Activated CD8-positive, alpha-beta memory T cell treated with anti-CD3 and anti-CD28 coated beads for 1 hour (primary cell): ENCODE measurements around the gene TENT5C.

ENCODE experiments used
- DNase-seq, 2 donors: peaks; one replicate each; pipeline ENCODE4 v3.0.0-alpha.2; 2020; ENCODE audit warnings: low read depth in 1 of 2; ENCODE audit errors: extremely low read depth in 1 of 2

TENT5C gene

GRCh38 chr1:117612517-117613248 is 6.8 kb downstream of the TENT5C start:
- DNase-seq = no peak

- DNase-seq = no peak
Measured at GRCh38 chr1:117613249-117613968, 7.6 kb downstream of the TENT5C start.

GRCh38 chr1:117613969-117614729 is 8.3 kb downstream of the TENT5C start:
- no peak for DNase-seq

GRCh38 chr1:117615474-117615873 is 9.6 kb downstream of the TENT5C start:
- DNase-seq = no peak

GRCh38 chr1:117616356-117616755 is 10.5 kb downstream of the TENT5C start:
- DNase-seq = no peak

- DNase-seq = no peak
Measured at GRCh38 chr1:117616967-117617366, 11.1 kb downstream of the TENT5C start.

GRCh38 chr1:117618450-117619122 is 12.7 kb downstream of the TENT5C start:
- no peak for DNase-seq

GRCh38 chr1:117620440-117620839 is 14.6 kb downstream of the TENT5C start:
- no peak for DNase-seq

- DNase-seq = no peak
Measured at GRCh38 chr1:117621316-117621715, 15.5 kb downstream of the TENT5C start.

GRCh38 chr1:117622726-117623125 is 16.9 kb downstream of the TENT5C start:
- DNase-seq = no peak

- no peak for DNase-seq
Measured at GRCh38 chr1:117623141-117623540, 17.3 kb downstream of the TENT5C start.

- DNase-seq = no peak
Measured at GRCh38 chr1:117623698-117624097, 17.9 kb downstream of the TENT5C start.

- DNase-seq = no peak
Measured at GRCh38 chr1:117627546-117628130, 21.8 kb downstream of the TENT5C start.

- DNase-seq = no peak
Measured at GRCh38 chr1:117628343-117628742, 22.5 kb downstream of the TENT5C start.

- DNase-seq = no peak
Measured at GRCh38 chr1:117629625-117630422, 24.0 kb downstream of the TENT5C start.

GRCh38 chr1:117630423-117630998 is 24.7 kb downstream of the TENT5C start:
- no peak for DNase-seq

GRCh38 chr1:117631359-117632160 is 25.7 kb downstream of the TENT5C start:
- DNase-seq = no peak

GRCh38 chr1:117632269-117633067 is 26.6 kb downstream of the TENT5C start:
- no peak for DNase-seq
